HG02759 (cell line): ENCODE data around the gene BCAS3.
"Not testable (repeated sequence)": the region's sequence is repeated elsewhere in the genome, so short reads cannot be mapped to it uniquely, and the experiment has no call there.

Experiments used
- ATAC-seq: cut with Tn5 transposase; IDR thresholded peaks from one replicate; pipeline ENCODE4 v1.9.1; 2021; ENCODE audit warnings: mild to moderate bottlenecking, moderate library complexity; ENCODE audit not compliant: unreplicated experiment

Gene BCAS3

GRCh38 chr17:61144617-61145564 lies 467.2 kb downstream of the BCAS3 start:
- no peak for ATAC-seq

DNA sequence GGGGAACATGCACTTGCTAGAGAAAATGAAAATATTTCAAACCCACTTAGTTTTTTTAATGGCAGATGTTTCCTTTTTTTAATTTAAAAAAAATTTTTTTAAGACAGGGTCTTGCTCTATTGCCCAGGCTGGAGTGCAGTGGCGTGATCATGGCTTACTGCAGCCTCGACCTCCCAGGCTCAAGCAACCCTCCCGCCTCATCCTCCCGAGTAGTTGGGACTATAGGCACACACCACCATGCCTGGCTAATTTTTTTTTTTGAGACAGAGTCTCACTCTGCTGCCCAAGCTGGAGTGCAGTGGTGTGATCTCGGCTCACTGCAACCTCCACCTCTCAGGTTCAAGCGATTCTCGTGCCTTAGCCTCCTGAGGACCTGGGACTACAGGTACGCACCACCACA lies 469.2 kb downstream of the BCAS3 start:
- not testable (repeated sequence) for ATAC-seq

DNA sequence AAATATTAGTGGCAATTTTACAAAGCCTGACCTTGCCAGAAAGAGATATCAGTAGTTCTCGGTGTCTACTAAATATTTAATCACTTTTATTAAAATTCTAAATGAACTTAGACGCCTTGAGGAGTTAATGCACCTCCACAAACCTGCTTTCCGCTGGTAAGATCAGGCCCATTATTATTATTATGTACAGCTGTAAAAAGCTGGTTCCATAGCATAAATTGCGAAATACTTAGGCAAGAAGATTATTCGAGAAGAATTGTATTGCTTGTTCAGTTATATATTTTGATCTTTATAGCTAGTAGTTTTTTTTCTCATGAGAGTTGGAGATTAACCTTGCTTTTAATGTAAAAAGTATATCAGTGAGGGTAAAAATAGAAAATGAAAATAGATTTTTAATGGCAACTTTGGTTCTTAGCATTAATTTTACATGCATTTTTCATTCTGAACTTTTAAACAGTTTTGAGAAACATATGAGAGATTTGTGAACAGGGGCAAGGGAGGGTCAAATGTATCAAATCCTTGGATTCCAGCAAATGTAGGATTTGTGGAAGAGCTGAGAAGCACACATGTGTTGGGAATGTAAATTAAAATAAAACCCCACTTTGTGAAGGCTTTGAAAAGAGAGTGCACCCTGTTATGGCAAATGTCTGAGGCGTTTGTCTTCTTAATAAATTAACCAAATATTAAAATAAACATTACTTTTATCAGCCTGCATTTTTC lies 471.6 kb downstream of the BCAS3 start:
- no peak for ATAC-seq

DNA sequence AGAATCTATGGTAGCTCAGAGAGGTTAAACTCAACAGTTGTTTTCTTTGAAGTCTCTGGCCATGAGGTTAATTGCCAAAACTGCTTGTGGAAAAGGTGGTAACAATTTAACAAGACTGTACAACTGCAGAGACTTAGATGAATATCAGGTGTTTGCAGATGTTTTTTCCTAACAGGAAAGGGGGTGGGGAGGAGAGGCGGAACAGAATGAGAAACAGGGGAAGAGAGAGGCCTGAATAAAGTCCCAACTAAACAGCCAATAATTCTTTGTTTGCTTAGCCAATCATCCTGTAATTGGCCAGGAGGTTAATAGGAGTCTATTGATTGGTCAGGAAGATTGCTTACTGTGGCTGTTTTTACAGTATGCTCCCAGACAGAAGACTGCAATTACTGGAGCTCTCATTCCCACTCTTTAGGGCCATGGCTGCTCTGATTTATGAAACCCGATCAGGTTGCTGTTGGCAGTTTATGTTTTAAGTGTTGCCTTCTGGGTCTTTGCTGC lies 472.3 kb downstream of the BCAS3 start:
- ATAC-seq = no peak

GRCh38 chr17:61150686-61151299 lies 473.1 kb downstream of the BCAS3 start:
- no peak for ATAC-seq

GRCh38 chr17:61152898-61153297 lies 475.2 kb downstream of the BCAS3 start:
- ATAC-seq = no peak

- no peak for ATAC-seq
Observed at GRCh38 chr17:61155590-61156237, 478.1 kb downstream of the BCAS3 start.

DNA sequence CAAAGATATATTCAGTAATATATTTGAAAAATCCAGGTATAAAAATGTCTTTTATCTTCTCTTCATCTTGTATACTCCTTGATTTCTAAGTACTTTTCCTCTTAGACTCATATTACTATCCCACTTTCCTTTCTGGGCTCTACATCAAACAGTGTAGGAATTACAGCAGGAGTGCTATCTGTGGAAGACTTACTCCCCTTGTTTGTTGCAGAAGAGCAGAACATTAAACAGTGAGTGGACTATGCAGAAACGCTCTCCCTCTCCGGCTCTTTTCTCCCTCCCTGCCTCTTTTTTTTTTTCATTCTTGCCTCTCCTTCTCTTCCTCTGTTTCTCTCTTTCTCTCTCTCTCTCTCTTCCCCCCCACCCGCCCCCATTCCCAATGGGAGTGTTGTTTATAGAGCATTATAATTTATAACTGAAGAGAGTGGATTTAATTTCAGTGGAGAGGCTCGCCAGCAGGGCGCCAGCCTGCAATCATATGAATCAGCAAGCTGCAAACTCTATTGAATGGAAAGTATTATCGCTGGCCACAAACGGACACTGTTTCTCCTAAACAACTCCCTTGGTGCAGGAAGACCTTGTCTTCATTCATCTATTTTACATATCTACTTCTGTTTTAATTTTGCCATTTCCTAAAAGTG lies 479.7 kb downstream of the BCAS3 start:
- ATAC-seq = no peak

GRCh38 chr17:61158376-61158775 lies 480.7 kb downstream of the BCAS3 start:
- ATAC-seq = no peak

- no peak for ATAC-seq
Observed at GRCh38 chr17:61159221-61159814, 481.7 kb downstream of the BCAS3 start.

GRCh38 chr17:61160204-61160603 lies 482.6 kb downstream of the BCAS3 start:
- ATAC-seq = no peak

DNA sequence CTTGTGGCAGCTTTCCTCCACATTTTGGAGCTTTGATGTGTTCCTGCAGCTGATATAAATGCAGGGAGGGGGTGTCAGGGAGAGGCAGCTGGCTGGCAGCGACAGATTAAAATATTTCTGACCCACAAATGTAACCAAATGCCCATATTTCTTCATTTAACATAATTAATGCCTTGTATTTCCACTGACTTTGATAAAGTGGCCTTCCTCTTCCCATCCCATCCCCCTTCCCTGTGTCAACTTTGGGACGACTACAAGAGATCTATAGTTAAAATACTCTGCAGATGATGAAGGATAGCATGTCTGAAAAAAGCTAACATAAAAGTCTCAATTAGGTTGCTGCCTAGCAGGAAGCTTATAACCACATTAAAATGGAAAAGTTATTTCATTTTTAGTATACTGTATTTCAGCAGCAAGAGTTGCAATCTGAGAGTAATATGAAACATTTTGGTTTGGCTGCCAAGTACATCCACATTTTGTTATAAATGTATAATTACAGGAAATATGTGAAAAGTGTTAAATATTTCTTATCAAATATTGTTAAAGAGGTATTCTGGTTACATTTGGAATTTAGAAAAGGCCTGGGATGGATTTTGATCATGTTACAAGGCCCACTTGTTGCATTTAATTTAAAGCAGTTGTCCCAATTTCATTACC lies 483.3 kb downstream of the BCAS3 start:
- ATAC-seq = no peak

DNA sequence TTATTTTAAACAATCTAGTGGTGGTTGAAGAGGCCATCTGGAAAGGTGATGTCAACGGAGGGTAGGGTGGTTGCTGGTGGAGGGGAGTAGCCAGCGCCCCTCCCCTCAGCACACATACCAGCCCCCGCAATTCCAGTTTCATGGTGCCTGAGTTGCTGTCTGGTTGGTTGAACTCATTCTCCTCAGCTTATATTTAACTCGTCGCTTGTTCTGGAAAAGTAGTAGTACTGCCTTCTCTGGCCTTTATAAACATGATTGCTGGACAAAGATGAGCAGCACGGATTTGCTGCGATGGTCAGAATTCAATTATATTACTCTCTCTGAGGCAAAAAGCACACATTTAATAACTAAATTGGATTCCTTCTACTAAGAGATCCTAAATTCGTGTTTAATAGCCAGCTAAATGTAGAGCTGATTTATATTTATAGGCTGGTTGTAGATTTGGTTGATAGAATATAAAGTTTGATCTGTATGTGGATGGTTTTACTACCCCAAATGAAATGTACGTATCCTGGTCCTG lies 484.0 kb downstream of the BCAS3 start:
- no peak for ATAC-seq

DNA sequence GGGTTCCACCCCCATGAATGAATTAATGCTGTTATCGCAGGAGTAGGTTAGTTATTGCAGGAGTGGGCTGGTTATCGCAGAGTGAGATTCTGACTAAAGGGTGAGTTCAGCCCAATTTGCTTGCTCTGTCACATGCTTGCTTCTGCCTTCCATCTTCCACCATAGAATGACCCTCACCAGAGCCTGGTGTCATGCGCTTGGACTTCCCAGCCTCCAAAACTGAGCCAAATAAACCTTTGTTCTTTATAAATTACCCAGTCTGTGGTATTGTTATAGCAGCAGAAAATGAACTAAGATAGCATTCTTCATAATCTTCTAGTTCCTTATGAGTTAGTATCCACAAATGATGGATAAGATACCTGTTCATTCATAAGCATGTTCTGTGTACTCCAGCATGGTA lies 486.9 kb downstream of the BCAS3 start:
- no peak for ATAC-seq

GRCh38 chr17:61167075-61167474 lies 489.4 kb downstream of the BCAS3 start:
- no peak for ATAC-seq

- peak; percentile 77 for ATAC-seq
Observed at GRCh38 chr17:61168506-61168905, 490.9 kb downstream of the BCAS3 start.

DNA sequence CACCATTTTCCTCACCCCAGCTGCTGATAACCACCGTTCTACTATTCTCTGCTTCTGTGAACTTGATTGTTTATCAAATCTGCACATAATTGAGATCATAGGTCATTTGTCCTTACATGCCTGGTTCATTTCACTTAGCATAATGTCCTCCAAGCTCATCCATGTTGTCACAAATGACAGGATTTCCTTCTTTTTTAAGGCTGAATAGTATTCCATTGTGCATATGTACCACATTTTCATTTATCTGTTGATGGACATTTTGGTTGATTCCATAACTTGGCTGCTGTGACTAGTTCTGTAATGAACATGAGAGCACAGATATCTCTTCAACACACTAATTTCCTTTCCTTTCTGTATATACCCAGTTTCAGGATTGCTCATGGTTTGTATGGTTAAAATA lies 496.7 kb downstream of the BCAS3 start:
- no peak for ATAC-seq

GRCh38 chr17:61175298-61176142 lies 497.9 kb downstream of the BCAS3 start:
- ATAC-seq = no peak
